ENCODE measurements around the gene DISC1.

Gene DISC1

GRCh38 chr1:231601824-231602672, 24.5 kb upstream of the DISC1 start:
- Mint-ChIP-seq H3K9me3 (no peaks in the 10 kb centered on the region), H3K36me3 (ENCODE audit: low read depth) (no peaks in the 10 kb centered on the region), H3K27me3 (ENCODE audit: low read depth) (peaks cover 10% of the 10 kb centered on the region), H3K4me1 (peaks cover 28% of the 10 kb centered on the region), H3K27ac (peak overlapping the region; percentile 49 to 84 (median 70)), H3K4me3 (peak overlapping the region in 1 of 3 experiments; percentile 39)
- TF ChIP-seq CTCF (IDR thresholded peaks at IDR 0.05; ENCODE audit: unreplicated experiment in 3 of 3): no peak

- Mint-ChIP-seq H3K4me3 (no peak overlapping the region), H3K27ac (peak overlapping the region in 1 of 3 experiments; percentile 84), H3K36me3 (ENCODE audit: low read depth) (no peaks in the 10 kb centered on the region), H3K4me1 (peaks cover 28% of the 10 kb centered on the region), H3K27me3 (ENCODE audit: low read depth) (peaks cover 10% of the 10 kb centered on the region), H3K9me3 (peaks cover 1% of the 10 kb centered on the region)
- TF ChIP-seq CTCF (IDR thresholded peaks at IDR 0.05; ENCODE audit: unreplicated experiment in 3 of 3): no peak
These were observed 24.0 kb upstream of the DISC1 start for GRCh38 chr1:231602673-231602984.

- Mint-ChIP-seq H3K27ac (peak overlapping the region in 2 of 3 experiments; percentile 19 to 31), H3K9me3 (peaks cover 4% of the 10 kb centered on the region), H3K4me1 (peaks cover 28% of the 10 kb centered on the region), H3K36me3 (ENCODE audit: low read depth) (no peaks in the 10 kb centered on the region), H3K4me3 (peak overlapping the region; percentile 66 to 74 (median 68)), H3K27me3 (ENCODE audit: low read depth) (peaks cover 14% of the 10 kb centered on the region)
- peak; percentile 69 to 84 (median 73) for TF ChIP-seq CTCF (IDR thresholded peaks at IDR 0.05; ENCODE audit: unreplicated experiment in 3 of 3)
These were observed 22.9 kb upstream of the DISC1 start for GRCh38 chr1:231603598-231604275.

GRCh38 chr1:231604276-231604621, 22.3 kb upstream of the DISC1 start:
- peaks cover 28% of the 10 kb centered on the region for H3K4me1 Mint-ChIP-seq
- H3K9me3 Mint-ChIP-seq: peaks cover 5% of the 10 kb centered on the region
- peaks cover 15% of the 10 kb centered on the region for H3K27me3 Mint-ChIP-seq (ENCODE audit: low read depth)
- TF ChIP-seq CTCF (IDR thresholded peaks at IDR 0.05; ENCODE audit: unreplicated experiment in 3 of 3): peak in 1 of 3 experiments; percentile 37
- H3K27ac Mint-ChIP-seq: peak overlapping the region in 1 of 3 experiments; percentile 19
- no peak overlapping the region for H3K4me3 Mint-ChIP-seq
- H3K36me3 Mint-ChIP-seq (ENCODE audit: low read depth): no peaks in the 10 kb centered on the region

GRCh38 chr1:231605149-231606100, 21.2 kb upstream of the DISC1 start:
- H3K4me3 Mint-ChIP-seq: no peak overlapping the region
- peaks cover 10% of the 10 kb centered on the region for H3K9me3 Mint-ChIP-seq
- no peaks in the 10 kb centered on the region for H3K36me3 Mint-ChIP-seq (ENCODE audit: low read depth)
- peak overlapping the region in 1 of 3 experiments; percentile 16 for H3K27ac Mint-ChIP-seq
- peaks cover 15% of the 10 kb centered on the region for H3K27me3 Mint-ChIP-seq (ENCODE audit: low read depth)
- H3K4me1 Mint-ChIP-seq: peaks cover 23% of the 10 kb centered on the region
- no peak for TF ChIP-seq CTCF (IDR thresholded peaks at IDR 0.05; ENCODE audit: unreplicated experiment in 3 of 3)

Data from nephron (organoid).